GM12874 (cell line): ENCODE data around the gene CYP26B1.

Experiments
- TF ChIP-seq, protein P1 (sequence below): IDR thresholded peaks from 2 replicates; pipeline ENCODE4 v1.5.1; 2011; ENCODE audit warnings: low read depth, mild to moderate bottlenecking, control low read depth, low read length, moderate library complexity; ENCODE audit not compliant: insufficient read depth

The CYP26B1 gene

DNA sequence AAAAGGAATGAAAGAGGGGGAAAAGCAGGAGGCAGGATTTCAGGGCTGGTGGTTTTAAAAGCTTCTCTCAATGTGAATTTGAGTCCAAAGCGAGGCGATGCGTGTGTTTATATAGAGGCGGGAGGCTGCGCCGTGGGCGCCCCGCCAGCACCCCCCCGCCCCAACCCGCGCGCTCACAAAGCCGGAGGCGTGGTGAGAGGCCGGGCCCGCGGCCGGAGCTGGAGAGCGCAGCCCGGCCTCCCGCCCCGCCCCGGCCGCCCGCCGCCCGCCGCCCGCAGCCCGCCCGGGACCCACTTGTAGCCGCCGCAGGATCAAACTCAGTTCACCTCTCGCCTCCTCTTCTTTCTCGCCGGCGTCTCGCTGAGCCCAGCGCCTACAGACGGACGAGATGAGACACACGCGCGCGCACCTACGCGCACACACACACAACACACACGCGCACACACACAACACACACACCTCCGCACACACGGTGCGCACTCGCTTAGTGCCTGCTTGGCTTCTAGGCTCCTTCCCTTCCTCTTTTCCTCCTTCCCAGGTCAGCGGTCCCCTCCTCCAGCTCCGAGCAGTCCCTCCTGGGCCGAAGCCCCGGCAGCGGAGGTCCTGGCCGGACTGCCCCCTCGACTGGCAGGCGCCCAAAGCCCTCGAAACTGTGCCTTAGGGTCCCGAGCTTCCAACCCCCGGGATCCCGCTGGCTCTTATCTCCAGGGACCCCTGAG, 1.3 kb upstream of the CYP26B1 start:
- TF ChIP-seq, protein P1, sequence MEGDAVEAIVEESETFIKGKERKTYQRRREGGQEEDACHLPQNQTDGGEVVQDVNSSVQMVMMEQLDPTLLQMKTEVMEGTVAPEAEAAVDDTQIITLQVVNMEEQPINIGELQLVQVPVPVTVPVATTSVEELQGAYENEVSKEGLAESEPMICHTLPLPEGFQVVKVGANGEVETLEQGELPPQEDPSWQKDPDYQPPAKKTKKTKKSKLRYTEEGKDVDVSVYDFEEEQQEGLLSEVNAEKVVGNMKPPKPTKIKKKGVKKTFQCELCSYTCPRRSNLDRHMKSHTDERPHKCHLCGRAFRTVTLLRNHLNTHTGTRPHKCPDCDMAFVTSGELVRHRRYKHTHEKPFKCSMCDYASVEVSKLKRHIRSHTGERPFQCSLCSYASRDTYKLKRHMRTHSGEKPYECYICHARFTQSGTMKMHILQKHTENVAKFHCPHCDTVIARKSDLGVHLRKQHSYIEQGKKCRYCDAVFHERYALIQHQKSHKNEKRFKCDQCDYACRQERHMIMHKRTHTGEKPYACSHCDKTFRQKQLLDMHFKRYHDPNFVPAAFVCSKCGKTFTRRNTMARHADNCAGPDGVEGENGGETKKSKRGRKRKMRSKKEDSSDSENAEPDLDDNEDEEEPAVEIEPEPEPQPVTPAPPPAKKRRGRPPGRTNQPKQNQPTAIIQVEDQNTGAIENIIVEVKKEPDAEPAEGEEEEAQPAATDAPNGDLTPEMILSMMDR, result no peak

DNA sequence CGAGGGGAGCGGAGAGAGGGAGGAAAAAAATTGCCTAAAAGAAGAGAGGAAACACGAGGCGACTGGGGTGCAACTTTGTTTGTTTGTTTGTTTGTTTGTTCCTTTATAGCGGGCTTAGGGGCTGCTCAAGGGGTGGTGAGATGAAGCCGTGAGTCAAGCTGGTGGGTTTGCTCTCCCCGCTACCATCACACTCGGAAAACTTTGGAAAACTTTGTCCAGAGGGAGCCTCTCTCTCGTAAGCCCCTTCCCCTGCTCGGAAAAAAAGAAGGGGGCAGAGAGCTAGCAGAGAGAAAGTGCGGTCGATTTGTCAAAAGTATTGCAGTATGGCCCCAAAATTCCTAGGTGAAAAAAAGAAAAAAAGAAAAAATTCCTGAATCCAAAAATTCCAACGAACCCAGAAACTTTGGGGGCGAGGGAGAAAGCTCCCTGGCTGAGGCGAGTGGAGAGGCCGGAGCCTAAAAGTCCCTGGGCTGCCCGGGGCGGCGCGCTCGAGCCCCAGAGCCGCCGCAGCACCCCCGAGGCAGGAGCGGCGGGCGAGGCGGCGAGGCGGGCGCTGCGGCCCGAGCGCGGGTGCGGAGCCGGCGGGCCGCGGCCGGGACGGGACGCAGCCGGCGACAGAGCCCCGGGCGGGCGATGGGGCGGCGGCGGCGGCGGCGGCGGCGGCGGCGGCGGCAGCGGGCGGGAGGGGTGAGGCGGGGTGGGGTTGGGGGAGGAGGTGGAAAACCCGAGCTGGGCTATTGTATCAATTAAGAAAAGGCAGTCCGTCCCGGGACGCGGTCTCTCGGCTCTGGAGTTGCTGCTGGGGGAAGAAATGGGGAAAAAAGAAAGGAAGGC, 558 bp upstream of the CYP26B1 start:
- TF ChIP-seq, protein P1, result no peak

DNA sequence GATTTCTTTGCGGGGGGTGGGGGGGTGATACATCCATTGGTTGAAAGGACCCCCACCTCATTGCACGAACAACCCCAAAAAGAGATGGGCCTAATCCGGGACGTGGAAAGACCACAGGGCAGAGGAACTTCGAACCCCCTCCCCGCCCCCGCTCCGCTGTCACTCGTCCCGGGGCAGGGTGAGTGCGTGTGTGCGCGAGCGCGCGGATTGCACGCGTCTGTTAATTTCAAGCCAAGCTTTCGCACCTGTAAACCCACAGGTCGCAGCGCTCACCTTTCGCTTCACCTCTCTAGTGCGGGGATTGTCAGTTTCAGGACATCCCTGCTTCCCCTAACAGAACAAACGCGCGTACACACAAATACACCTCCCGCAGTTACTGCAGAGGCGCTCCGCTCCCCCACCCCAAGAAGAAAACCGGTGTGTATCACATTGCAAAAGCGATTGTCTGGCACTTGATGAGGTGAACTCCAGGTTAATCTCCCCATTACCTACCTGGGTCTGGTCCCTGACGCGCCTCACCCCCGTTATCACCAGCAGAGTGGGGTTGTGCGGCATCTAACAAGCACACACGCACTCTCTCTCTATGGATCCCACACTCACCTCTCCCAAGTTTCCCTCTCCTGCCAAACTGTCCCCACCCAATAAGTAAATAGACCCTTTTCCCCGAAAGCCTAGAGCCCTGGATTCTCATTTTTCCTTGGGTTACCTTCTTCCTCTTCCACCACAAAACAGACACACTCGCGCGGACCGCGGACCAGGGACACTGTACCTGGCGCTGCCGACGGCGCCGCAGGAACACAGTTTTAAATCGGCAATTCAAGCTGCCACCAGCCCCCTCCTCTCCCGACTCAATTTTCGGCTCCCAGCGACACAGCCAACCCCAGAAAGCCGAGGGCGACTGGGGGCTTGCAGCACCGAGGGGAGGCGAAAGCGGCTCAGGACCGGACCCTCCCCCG, 1.0 kb downstream of the CYP26B1 start:
- TF ChIP-seq, protein P1, result no peak

DNA sequence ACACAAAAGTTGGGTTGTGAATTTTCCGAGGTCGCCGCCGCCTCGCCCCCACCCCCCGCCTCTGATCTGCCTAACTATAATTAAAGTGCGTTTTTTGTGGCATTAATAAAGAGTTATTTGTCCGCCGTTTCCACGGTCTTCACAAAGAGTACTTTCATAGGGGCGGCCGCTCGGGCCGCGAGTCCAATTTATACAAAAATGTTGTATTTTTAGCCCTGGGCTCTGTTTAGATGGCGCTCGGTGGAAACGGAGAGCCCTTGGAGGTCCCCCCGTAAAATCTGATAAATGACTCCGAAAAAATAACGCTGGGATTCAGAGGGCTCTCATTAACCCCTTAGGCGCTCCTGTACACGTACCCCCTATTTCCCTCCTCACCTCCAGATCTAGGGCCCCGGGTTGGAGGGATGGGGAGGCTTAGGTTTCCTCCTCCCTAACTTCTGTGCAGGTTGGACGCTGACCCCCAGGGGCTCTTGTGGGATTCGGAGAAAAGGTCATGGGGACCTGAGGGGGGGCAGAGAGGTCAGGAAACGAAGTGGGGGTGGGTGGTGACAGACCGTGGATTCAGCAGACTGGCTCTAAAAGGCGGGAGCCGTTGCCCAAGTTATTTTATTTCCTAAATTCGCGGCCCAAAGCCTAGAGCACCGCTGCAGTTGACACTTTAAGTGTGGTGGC, 1.9 kb downstream of the CYP26B1 start:
- TF ChIP-seq, protein P1, result no peak

DNA sequence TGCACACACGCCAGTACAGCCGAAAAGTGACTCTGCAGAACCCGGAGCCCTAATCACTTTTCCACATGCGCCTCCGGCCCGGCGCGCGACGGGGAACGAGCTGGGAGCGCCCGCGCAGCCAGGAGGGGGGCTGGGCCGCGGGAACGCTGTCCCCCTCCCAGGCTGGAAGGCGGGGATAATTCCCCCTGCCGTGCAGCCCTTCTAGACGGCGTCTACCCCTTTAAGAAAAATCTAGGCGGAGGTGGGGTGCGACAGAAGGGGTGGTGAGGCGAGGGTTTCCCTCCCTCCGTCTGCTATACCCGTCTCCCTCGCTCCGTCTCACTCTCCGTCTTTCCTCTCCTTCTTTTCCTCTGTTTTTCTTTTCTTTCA, 2.4 kb downstream of the CYP26B1 start:
- TF ChIP-seq, protein P1, result no peak

DNA sequence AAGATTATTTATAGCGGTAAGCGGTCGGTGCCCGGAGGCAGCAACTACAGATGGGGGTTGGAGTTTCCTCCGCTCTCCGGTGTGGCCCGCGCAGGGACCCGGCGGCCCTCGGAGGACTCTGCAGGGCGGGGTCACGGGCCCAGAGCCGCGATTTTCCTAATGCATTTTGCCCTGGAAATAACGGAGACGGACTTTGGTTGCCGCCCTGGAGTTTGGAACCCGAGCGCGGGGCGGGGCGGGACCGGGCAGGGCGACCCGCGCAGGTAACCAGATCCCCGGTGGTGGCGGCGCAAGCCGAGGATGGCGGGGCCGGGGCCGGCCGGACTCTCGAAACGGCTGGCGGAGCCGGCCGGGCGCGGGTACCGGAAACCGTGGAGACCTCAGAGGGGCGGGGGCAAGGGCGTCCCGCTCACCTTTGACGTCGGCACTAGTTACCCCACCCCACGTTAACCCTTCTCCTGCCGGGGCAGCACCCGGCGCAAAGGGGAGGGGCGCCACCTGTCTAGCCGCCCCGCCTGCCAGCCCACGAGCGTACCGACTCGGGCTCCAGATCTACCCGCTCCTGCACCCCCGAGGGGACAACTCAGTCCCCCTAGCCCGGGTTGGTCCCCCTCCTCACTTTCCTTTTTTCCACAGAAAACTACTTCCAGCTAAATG, 2.9 kb downstream of the CYP26B1 start:
- TF ChIP-seq, protein P1, result no peak
